Activated CD8-positive, alpha-beta T cell treated with anti-CD3 and anti-CD28 coated beads for 36 hours (primary cell): ENCODE results near the gene MPIG6B. TPM values are rescaled to one million over a fixed set of nuclear protein-coding genes. Genes with fewer than 3 reads are reported as not detected.

ENCODE experiments used
- ATAC-seq: fragments of 200-7000 bp; cut with Tn5 transposase; one replicate; pipeline ENCODE4 v1.10.0; 2021; ENCODE audit warnings: mild to moderate bottlenecking, moderate library complexity
- CTCF ChIA-PET: fragments of 350-600 bp; sonication (Branson Sonifier 250); formaldehyde crosslinking; loops from one replicate; lab custom pipeline; 2021; ENCODE audit warnings: antibody characterized with exemption; lab: Charles Lee
- POLR2A ChIA-PET: fragments of 350-600 bp; sonication (Branson Sonifier 250); formaldehyde crosslinking; loops from one replicate; lab custom pipeline; 2021; ENCODE audit warnings: antibody characterized with exemption; lab: Charles Lee
- DNase-seq: peaks from one replicate; pipeline ENCODE4 v3.0.0-alpha.2; 2020
- H3K27ac Mint-ChIP-seq: one replicate; pipeline ENCODE4 v1.8.0; 2021; ENCODE audit warnings: mild to moderate bottlenecking, mixed read lengths
- H3K27me3 Mint-ChIP-seq: one replicate; pipeline ENCODE4 v1.8.0; 2021; ENCODE audit warnings: mixed read lengths
- H3K36me3 Mint-ChIP-seq: one replicate; pipeline ENCODE4 v1.8.0; 2021; ENCODE audit warnings: low read depth, mixed read lengths
- H3K4me1 Mint-ChIP-seq: one replicate; pipeline ENCODE4 v1.8.0; 2021; ENCODE audit warnings: low read depth, mixed read lengths
- H3K4me3 Mint-ChIP-seq: one replicate; pipeline ENCODE4 v1.8.0; 2021; ENCODE audit warnings: mild to moderate bottlenecking, moderate library complexity, mixed read lengths
- H3K9me3 Mint-ChIP-seq: one replicate; pipeline ENCODE4 v1.8.0; 2021; ENCODE audit warnings: mixed read lengths
- CTCF ChIP-seq: fragments of 200-600 bp; IDR thresholded peaks from one replicate; pipeline ENCODE4 v1.8.0; 2022; ENCODE audit warnings: antibody characterized with exemption, mild to moderate bottlenecking
- intact Hi-C: fragments of 100-400 bp; cut with micrococcal nuclease; formaldehyde crosslinking; loops from one replicate; pipeline ENCODE4 v1.10.0; 2022
- total RNA-seq, 2 experiments: library from RNA; stranded (reverse); gene quantifications; one replicate each; pipeline ENCODE4 v1.2.3, GENCODE V29; 2021

Gene MPIG6B
- total RNA-seq, 2 experiments from 2014 or later, result 0.65 to 0.81 TPM

GRCh38 chr6:31687321-31687720 is 35.9 kb upstream of the MPIG6B start:
- Mint-ChIP-seq H3K36me3 (peaks cover 10% of the 10 kb centered on the region), H3K27me3 (no peaks in the 10 kb centered on the region), H3K9me3 (no peaks in the 10 kb centered on the region), H3K4me1 (peaks cover 5% of the 10 kb centered on the region), H3K4me3 (no peak overlapping the region), H3K27ac (no peak overlapping the region)
- ATAC-seq (no peak), DNase-seq (no peak)
- ChIA-PET CTCF (interaction anchor here (1.4 kb wide), 1 partner anchor 35 kb away, joined by 3 read pairs; no protein-coding TSS in a partner anchor), POLR2A (interaction anchor here (0.8 to 1.5 kb wide), 4 partner anchors 18 to 52 kb away, joined by 3 to 4 read pairs (median 3); partner anchors contain the start of genes BAG6, LY6G5B, MPIG6B and MSH5)
- no peak for TF ChIP-seq CTCF
- intact Hi-C loops, result no loop called here

- peaks cover 5% of the 10 kb centered on the region for H3K4me1 Mint-ChIP-seq
- ChIA-PET CTCF (interaction anchor here (0.8 to 1.5 kb wide), 3 partner anchors 27 to 82 kb away, joined by 3 to 4 read pairs (median 3); partner anchors contain the start of gene C6orf47), POLR2A (interaction anchor here (0.8 to 1.3 kb wide), 3 partner anchors 10 to 51 kb away, joined by 3 to 4 read pairs (median 3); partner anchors contain the start of genes BAG6 and MSH5)
- no peak overlapping the region for H3K27ac Mint-ChIP-seq
- peaks cover 14% of the 10 kb centered on the region for H3K36me3 Mint-ChIP-seq
- no peaks in the 10 kb centered on the region for H3K9me3 Mint-ChIP-seq
- no peak for ATAC-seq
- intact Hi-C loops, result no loop called here
- DNase-seq, result no peak
- H3K4me3 Mint-ChIP-seq, result no peak overlapping the region
- no peaks in the 10 kb centered on the region for H3K27me3 Mint-ChIP-seq
- TF ChIP-seq CTCF, result no peak
Observed at GRCh38 chr6:31687860-31688693, 35.1 kb upstream of the MPIG6B start.

- H3K4me1 Mint-ChIP-seq, result peaks cover 5% of the 10 kb centered on the region
- peak overlapping the region; percentile 40 for H3K27ac Mint-ChIP-seq
- intact Hi-C loops, result no loop called here
- H3K9me3 Mint-ChIP-seq, result no peaks in the 10 kb centered on the region
- no peak overlapping the region for H3K4me3 Mint-ChIP-seq
- H3K27me3 Mint-ChIP-seq, result no peaks in the 10 kb centered on the region
- ChIA-PET CTCF (interaction anchor here (0.7 to 2.3 kb wide), 12 partner anchors 9 to 145 kb away, joined by 3 to 9 read pairs (median 4); partner anchors contain the start of genes C6orf47 and LY6G6F), POLR2A (no interaction called here)
- H3K36me3 Mint-ChIP-seq, result peaks cover 17% of the 10 kb centered on the region
- peak; percentile 42 for ATAC-seq
- DNase-seq, result peak; percentile 28
- no peak for TF ChIP-seq CTCF
Observed at GRCh38 chr6:31689249-31690110, 33.7 kb upstream of the MPIG6B start.

- no peak overlapping the region for H3K4me3 Mint-ChIP-seq
- ATAC-seq (no peak), DNase-seq (no peak)
- CTCF ChIA-PET, result interaction anchor here (0.7 to 2.3 kb wide), 12 partner anchors 9 to 146 kb away, joined by 3 to 9 read pairs (median 4); partner anchors contain the start of genes LY6G5C and LY6G6F
- POLR2A ChIA-PET, result interaction anchor here (0.7 to 1.2 kb wide), 4 partner anchors 17 to 21 kb away, joined by 3 to 5 read pairs (median 3); no protein-coding TSS in a partner anchor
- intact Hi-C loops, result no loop called here
- no peaks in the 10 kb centered on the region for H3K27me3 Mint-ChIP-seq
- H3K27ac Mint-ChIP-seq, result peak overlapping the region; percentile 40
- TF ChIP-seq CTCF, result no peak
- H3K36me3 Mint-ChIP-seq, result peaks cover 17% of the 10 kb centered on the region
- no peaks in the 10 kb centered on the region for H3K9me3 Mint-ChIP-seq
- H3K4me1 Mint-ChIP-seq, result peaks cover 5% of the 10 kb centered on the region
Observed at GRCh38 chr6:31690231-31691077, 32.7 kb upstream of the MPIG6B start.
